SJSA1 (cell line): Measurements from ENCODE around the gene FRRS1. TPM values are rescaled to one million over a fixed set of nuclear protein-coding genes. Genes with fewer than 3 reads are reported as not detected.

Experiments
- DNase-seq, 2 experiments: peaks; one replicate each; pipeline ENCODE4 v3.0.0-alpha.2; 2015 to 2020; ENCODE audit warnings: low spot score in 2 of 2, low read depth in 1 of 2
- H3K27ac ChIP-seq: fragments of 250-450 bp; sonication (Bioruptor Pico); 2 replicates; pipeline ENCODE4 v1.5.1; 2020; ENCODE audit warnings: mild to moderate bottlenecking, moderate library complexity
- H3K27me3 ChIP-seq: fragments of 250-450 bp; sonication (Bioruptor Pico); replicated peaks from 2 replicates; pipeline ENCODE4 v1.5.1; 2020; ENCODE audit warnings: mild to moderate bottlenecking, moderate library complexity
- H3K36me3 ChIP-seq: fragments of 250-450 bp; sonication (Bioruptor Pico); 2 replicates; pipeline ENCODE4 v1.5.1; 2020; ENCODE audit warnings: mild to moderate bottlenecking
- H3K4me1 ChIP-seq: fragments of 250-450 bp; sonication (Bioruptor Pico); replicated peaks from 2 replicates; pipeline ENCODE4 v1.6.1; 2021; ENCODE audit warnings: mild to moderate bottlenecking
- H3K4me3 ChIP-seq: fragments of 250-450 bp; sonication (Bioruptor Pico); 2 replicates; pipeline ENCODE4 v1.5.1; 2020; ENCODE audit warnings: mild to moderate bottlenecking
- H3K9me3 ChIP-seq: fragments of 250-450 bp; sonication (Bioruptor Pico); replicated peaks from 2 replicates; pipeline ENCODE4 v1.5.1; 2020; ENCODE audit warnings: mild to moderate bottlenecking
- total RNA-seq: library from RNA; depleted of rRNA; stranded (reverse); fragments of >200 nt; shearing (Covaris generic); gene quantifications from 2 replicates; pipeline ENCODE4 v1.2.3, GENCODE V29; 2014

Gene FRRS1
- total RNA-seq, 1 experiment from 2014 or later = 11.4 TPM

GRCh38 chr1:99704356-99704816 lies 62.0 kb downstream of the FRRS1 start:
- no peak overlapping the region for H3K4me3 ChIP-seq
- DNase-seq = no peak
- H3K9me3 ChIP-seq = no peaks in the 10 kb centered on the region

DNA sequence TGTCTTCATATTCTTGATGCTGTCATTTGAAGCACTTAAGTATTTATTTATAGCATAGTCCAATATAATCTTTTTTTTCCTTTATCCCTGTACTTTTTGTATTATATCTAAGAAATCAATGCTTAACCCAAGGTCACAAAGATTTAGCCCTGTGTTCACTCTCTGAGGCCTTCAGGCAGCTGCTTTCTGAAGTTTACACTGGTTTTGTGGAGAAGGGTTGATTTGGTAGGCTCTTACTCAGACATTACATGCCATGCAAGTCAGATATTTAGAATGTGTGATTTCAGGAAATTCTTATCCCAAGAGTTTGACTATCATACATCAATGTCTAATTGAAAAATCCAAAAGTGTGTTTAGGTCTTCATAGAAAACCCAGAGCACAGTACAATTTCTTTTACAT lies 64.2 kb downstream of the FRRS1 start:
- Histone ChIP-seq H3K27me3 (no peaks in the 10 kb centered on the region), H3K27ac (no peak overlapping the region), H3K4me1 (no peaks in the 10 kb centered on the region), H3K36me3 (no peaks in the 10 kb centered on the region), H3K4me3 (no peak overlapping the region), H3K9me3 (no peaks in the 10 kb centered on the region)
- no peak for DNase-seq

More at GRCh38 chr1:99704356-99704816, 62.0 kb downstream of the FRRS1 start:
- Histone ChIP-seq H3K36me3 (no peaks in the 10 kb centered on the region), H3K4me1 (no peaks in the 10 kb centered on the region), H3K27me3 (no peaks in the 10 kb centered on the region), H3K27ac (no peak overlapping the region)

DNA sequence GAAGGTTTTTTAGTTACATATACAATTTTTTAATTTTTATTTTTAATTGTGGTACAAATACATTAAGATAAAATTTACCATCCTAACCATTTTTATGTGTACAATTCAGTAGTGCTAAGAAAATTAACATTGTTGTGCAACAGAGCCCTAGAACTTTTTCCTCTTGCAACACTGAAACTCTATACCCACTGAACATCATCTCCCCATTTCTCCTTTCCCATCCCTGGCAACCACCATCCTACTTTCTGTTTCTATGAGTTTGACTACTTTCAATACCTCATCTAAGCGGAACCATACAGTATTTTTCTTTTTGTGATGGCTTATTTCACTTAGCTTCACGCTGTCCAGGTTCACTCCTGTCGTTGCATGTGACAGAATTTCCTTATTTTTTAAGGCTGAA lies 66.4 kb downstream of the FRRS1 start:
- no peak overlapping the region for H3K4me3 ChIP-seq
- H3K4me1 ChIP-seq = no peaks in the 10 kb centered on the region
- no peaks in the 10 kb centered on the region for H3K27me3 ChIP-seq
- DNase-seq = no peak
- no peaks in the 10 kb centered on the region for H3K9me3 ChIP-seq
- no peak overlapping the region for H3K27ac ChIP-seq
- no peaks in the 10 kb centered on the region for H3K36me3 ChIP-seq

DNA sequence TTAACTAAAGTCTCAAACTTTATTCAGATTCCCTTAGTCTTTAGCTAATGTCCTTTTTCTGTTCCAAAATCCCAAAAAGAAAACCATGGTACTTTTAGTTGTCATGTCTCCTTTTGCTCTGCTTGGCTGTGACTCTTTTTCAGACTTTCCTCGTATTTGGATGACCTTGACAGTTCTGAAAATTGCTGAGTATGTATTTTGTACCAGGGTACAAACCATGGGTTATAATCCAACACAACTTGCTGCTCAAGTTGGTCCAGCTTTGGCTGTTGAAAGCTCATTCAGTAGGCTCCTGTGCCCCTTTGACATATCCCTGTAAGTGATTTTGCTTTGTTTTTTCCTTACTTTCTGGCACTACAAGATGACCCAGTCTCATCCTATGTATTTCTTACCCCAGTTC lies 68.9 kb downstream of the FRRS1 start:
- Histone ChIP-seq H3K27ac (no peak overlapping the region), H3K9me3 (no peaks in the 10 kb centered on the region), H3K36me3 (no peaks in the 10 kb centered on the region), H3K4me3 (no peak overlapping the region), H3K4me1 (no peaks in the 10 kb centered on the region), H3K27me3 (no peaks in the 10 kb centered on the region)
- no peak for DNase-seq

GRCh38 chr1:99696616-99697015 lies 69.8 kb downstream of the FRRS1 start:
- DNase-seq = no peak
- Histone ChIP-seq H3K27ac (no peak overlapping the region), H3K27me3 (no peaks in the 10 kb centered on the region), H3K9me3 (no peaks in the 10 kb centered on the region), H3K4me3 (no peak overlapping the region), H3K4me1 (peaks cover under 1% of the 10 kb centered on the region), H3K36me3 (no peaks in the 10 kb centered on the region)

GRCh38 chr1:99691175-99691574 lies 75.3 kb downstream of the FRRS1 start:
- Histone ChIP-seq H3K36me3 (no peaks in the 10 kb centered on the region), H3K27me3 (no peaks in the 10 kb centered on the region), H3K27ac (no peak overlapping the region), H3K4me3 (no peak overlapping the region), H3K9me3 (no peaks in the 10 kb centered on the region), H3K4me1 (peaks cover 8% of the 10 kb centered on the region)
- peak in 1 of 2 experiments; percentile 14 for DNase-seq

GRCh38 chr1:99685516-99686180 lies 80.8 kb downstream of the FRRS1 start:
- no peaks in the 10 kb centered on the region for H3K36me3 ChIP-seq
- no peaks in the 10 kb centered on the region for H3K27me3 ChIP-seq
- H3K4me3 ChIP-seq = no peak overlapping the region
- H3K9me3 ChIP-seq = no peaks in the 10 kb centered on the region
- peak; percentile 78 to 81 for DNase-seq
- 0 out of 2 replicates have a peak overlapping the region, but pooled peaks have one; percentile 6 for H3K27ac ChIP-seq
- H3K4me1 ChIP-seq = peaks cover 46% of the 10 kb centered on the region

DNA sequence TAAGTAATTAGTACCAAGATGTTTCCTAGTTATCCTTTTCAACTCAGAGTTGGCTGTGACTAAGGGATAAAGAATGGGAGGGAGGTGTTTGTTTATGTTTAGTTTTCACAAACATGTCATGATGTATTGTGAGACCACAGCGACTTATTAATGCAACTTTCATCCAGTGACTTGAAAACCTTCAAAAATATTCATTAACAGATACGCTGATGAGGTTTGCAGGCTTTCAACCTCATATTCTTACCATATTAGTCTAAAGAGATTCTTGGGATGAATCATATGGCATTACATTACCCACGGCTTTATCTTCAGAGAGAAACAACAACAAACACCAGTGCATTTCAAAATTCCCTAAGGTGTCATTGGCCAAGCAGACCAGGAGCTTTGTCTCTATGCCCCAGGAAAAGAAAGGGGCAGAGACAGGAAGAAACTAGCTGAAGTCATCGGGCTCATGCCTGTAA lies 84.1 kb downstream of the FRRS1 start:
- Histone ChIP-seq H3K27me3 (no peaks in the 10 kb centered on the region), H3K4me3 (no peak overlapping the region), H3K9me3 (no peaks in the 10 kb centered on the region), H3K27ac (peak overlapping the region; percentile 87), H3K4me1 (peaks cover 57% of the 10 kb centered on the region), H3K36me3 (no peaks in the 10 kb centered on the region)
- DNase-seq = peak; percentile 80 to 94

GRCh38 chr1:99681583-99681982 lies 84.9 kb downstream of the FRRS1 start:
- H3K27ac ChIP-seq = peak overlapping the region; percentile 87
- peaks cover 57% of the 10 kb centered on the region for H3K4me1 ChIP-seq
- no peak overlapping the region for H3K4me3 ChIP-seq
- H3K9me3 ChIP-seq = no peaks in the 10 kb centered on the region
- no peaks in the 10 kb centered on the region for H3K36me3 ChIP-seq
- no peaks in the 10 kb centered on the region for H3K27me3 ChIP-seq
- DNase-seq = peak in 1 of 2 experiments; percentile 59

GRCh38 chr1:99680270-99680669 lies 86.2 kb downstream of the FRRS1 start:
- H3K4me3 ChIP-seq = no peak overlapping the region
- no peaks in the 10 kb centered on the region for H3K36me3 ChIP-seq
- peaks cover 59% of the 10 kb centered on the region for H3K4me1 ChIP-seq
- H3K27ac ChIP-seq = no peak overlapping the region
- H3K9me3 ChIP-seq = no peaks in the 10 kb centered on the region
- no peaks in the 10 kb centered on the region for H3K27me3 ChIP-seq
- peak in 1 of 2 experiments; percentile 32 for DNase-seq

- DNase-seq = no peak
- Histone ChIP-seq H3K36me3 (no peaks in the 10 kb centered on the region), H3K27me3 (no peaks in the 10 kb centered on the region), H3K9me3 (no peaks in the 10 kb centered on the region), H3K4me1 (peaks cover 52% of the 10 kb centered on the region), H3K27ac (no peak overlapping the region), H3K4me3 (no peak overlapping the region)
Measured at GRCh38 chr1:99677416-99677815, 89.0 kb downstream of the FRRS1 start.

DNA sequence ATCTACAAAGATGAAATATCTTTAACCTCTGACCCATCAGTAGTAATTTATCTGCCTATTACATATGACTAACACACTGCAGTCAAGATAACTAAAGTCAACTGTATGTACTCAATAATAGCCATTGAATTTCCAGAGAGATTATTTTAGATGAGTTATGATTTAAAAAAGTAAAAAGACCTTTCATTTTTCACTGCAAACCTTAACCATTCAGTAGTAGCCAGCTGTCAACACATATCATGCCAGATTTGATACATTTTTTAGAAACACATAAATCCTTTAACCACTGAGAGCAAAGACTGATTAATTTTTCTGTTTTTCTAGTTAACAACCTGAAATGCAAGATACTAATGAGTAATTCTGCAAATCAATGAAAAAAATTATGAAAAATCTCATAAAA lies 89.6 kb downstream of the FRRS1 start:
- H3K27ac ChIP-seq = no peak overlapping the region
- DNase-seq = no peak
- H3K4me3 ChIP-seq = no peak overlapping the region
- peaks cover 47% of the 10 kb centered on the region for H3K4me1 ChIP-seq
- no peaks in the 10 kb centered on the region for H3K27me3 ChIP-seq
- no peaks in the 10 kb centered on the region for H3K9me3 ChIP-seq
- H3K36me3 ChIP-seq = no peaks in the 10 kb centered on the region

DNA sequence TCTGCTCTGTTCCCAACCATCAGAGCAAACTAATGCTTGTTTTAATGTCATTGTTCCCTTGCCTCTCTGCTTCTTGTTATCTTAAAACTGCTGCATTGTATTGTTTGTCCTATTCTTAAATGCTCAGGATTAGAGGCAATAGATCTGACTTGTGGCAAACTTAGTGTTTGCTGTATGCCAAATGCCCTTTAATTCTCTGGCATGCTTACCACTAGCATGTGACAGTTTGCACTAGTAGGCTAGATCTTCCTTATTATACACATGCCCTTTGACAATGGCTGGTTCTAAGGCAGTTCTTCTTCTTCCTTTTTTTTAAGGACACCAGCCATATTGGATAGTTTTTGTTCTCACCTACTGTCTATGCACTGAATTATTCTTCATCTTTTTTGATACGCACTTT lies 90.4 kb downstream of the FRRS1 start:
- Histone ChIP-seq H3K4me1 (peaks cover 39% of the 10 kb centered on the region), H3K27ac (no peak overlapping the region), H3K4me3 (no peak overlapping the region), H3K9me3 (no peaks in the 10 kb centered on the region), H3K36me3 (no peaks in the 10 kb centered on the region), H3K27me3 (no peaks in the 10 kb centered on the region)
- no peak for DNase-seq

DNA sequence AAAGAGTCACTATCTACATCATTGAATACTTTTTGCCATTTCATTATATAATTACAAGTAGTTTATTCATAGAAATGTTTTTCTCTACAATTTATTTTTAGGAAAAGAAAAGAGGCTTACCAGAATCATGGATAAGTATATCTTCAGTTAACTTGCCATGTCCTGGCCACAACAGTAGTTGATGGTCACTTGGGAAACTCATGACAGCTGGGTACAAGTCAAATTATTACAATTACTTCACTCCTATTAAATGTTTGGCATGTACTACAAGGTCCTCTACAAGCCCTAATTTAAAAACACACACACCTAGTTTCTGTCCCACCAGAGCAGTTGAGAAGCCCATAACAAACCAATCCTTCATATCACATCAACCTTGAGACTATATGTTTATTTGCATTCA lies 91.1 kb downstream of the FRRS1 start:
- H3K27me3 ChIP-seq = no peaks in the 10 kb centered on the region
- no peak overlapping the region for H3K4me3 ChIP-seq
- H3K27ac ChIP-seq = peak overlapping the region; percentile 28
- H3K36me3 ChIP-seq = no peaks in the 10 kb centered on the region
- H3K9me3 ChIP-seq = no peaks in the 10 kb centered on the region
- no peak for DNase-seq
- H3K4me1 ChIP-seq = peaks cover 34% of the 10 kb centered on the region
